GM10266 (cell line): ENCODE results near the gene IFT52.

Experiments used
- DNase-seq: peaks from one replicate; pipeline ENCODE4 v3.0.0; 2012; ENCODE audit errors: extremely low spot score
- CTCF ChIP-seq: IDR thresholded peaks from 2 replicates; pipeline ENCODE4 v1.5.1; 2012; ENCODE audit warnings: mild to moderate bottlenecking, low read depth; ENCODE audit not compliant: control insufficient read depth, insufficient read depth; ENCODE audit errors: missing control alignments

Gene IFT52

GRCh38 chr20:43559147-43559987 is 31.4 kb upstream of the IFT52 start:
- DNase-seq = no peak
- no peak for TF ChIP-seq CTCF

DNA sequence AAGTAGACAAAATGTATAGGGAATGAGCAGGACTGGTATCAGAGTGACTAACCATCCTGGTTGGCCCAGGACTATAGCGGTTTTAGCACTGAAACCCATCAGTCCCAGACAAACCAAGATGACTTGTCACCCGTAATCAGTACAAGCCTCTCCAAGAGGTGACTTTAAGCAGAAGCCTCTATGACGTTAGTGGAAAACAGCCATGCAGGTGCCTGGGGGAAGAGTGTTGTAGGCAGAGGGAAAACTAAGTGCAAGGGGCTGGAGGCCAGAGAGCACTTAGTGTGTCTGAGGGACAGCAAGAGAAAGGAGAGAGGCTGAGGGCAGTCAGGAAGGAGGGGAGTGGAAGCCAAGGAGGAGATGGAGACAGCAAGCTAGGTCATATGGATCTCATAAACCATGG is 29.8 kb upstream of the IFT52 start:
- TF ChIP-seq CTCF = no peak

GRCh38 chr20:43563429-43563828 is 27.3 kb upstream of the IFT52 start:
- peak; percentile 9 for TF ChIP-seq CTCF
- no peak for DNase-seq

More for the DNA sequence above, 29.8 kb upstream of the IFT52 start:
- no peak for DNase-seq

GRCh38 chr20:43563991-43564390 is 26.7 kb upstream of the IFT52 start:
- no peak for TF ChIP-seq CTCF
- no peak for DNase-seq

DNA sequence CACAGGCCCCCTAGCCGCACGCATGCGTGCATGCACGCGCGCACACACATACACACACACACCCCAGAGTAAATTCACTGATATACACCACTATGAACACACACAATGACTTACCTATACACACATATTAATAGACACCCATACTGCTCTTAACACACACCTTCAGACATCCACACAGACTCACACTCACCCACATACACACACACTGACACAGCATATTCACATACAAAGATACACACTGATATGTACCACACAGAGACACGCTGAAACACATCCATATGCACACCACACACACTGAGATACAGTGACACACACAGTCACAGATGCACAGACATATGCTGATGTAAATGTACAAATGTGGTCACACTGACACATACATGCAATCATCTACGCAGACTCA is 26.3 kb upstream of the IFT52 start:
- no peak for TF ChIP-seq CTCF
- DNase-seq = no peak

DNA sequence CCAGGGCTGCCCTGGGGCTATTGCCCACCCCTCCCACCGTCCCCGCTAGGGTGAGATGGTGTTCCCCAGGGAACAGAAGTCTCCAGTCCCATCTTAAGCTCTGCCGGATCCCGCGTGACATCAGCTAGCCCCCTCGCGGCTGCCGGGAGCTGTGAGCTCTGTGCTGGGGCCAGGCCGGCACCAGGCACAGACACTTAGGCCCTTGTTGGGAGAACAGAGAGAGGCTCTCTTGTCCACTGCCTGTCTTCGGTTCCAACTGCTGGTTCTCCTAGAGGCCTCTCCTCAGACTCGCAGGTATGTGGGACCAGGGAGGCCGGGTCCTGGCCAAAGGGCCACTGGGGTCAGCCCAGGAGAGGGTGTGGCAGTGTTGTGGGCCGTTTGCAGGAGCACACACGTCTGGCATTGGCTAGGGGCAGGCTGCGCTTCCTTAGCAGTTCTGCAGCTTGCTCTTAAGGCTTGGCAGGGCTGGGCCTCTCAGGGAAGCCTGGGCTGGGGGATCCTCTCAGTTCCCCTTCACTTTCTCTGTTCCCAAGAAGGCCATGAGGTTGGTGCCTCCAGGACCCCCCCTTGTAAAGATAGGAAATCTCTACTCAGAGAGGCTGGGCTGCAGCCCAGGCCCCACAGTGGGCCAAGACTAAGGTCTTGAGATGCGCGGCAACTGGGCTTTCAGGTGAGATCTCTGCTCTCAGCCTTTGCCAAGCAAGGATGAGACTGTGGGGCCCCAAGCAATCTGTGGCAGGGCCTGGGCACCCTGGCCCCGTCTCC is 25.6 kb upstream of the IFT52 start:
- DNase-seq = no peak
- no peak for TF ChIP-seq CTCF

DNA sequence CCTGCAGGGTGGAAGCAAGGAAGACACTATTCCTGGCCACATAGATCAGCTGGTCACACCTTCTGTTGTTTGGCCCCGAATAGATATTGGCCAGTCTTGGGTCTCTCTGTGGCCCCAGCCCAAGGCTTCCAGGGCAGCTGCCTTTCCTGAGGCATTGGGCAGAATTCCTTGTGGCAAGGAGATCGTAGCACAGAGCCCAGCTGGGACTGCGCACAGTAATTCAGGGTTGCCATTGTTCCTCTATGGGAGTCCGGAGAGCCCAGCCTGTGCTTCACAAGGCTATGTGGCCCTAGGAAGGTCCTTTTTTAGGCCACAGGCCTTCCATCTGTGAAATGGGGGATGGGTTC is 25.0 kb upstream of the IFT52 start:
- TF ChIP-seq CTCF = no peak
- no peak for DNase-seq
